GM12878 (cell line): ENCODE results near the gene PIP4K2A. TPM values are rescaled to one million over a fixed set of nuclear protein-coding genes. Genes with fewer than 3 reads are reported as not detected.

Source experiments
- ASH2L ChIP-seq: fragments of 300-600, 200-600 bp; sonication (generic); IDR thresholded peaks from 2 replicates; pipeline ENCODE4 v1.6.1; 2017; ENCODE audit warnings: low read depth, mild to moderate bottlenecking, borderline replicate concordance
- BRCA1 ChIP-seq: IDR thresholded peaks from 2 replicates; pipeline ENCODE4 v1.6.1; 2011; ENCODE audit warnings: low read depth, low read length, improper control_type of control experiment
- EGR1 ChIP-seq, 2 experiments: IDR thresholded peaks; 1 replicate in 1 of 2; 2 replicates in 1 of 2; pipeline ENCODE4 v1.6.1; 2011 to 2012; ENCODE audit warnings: low read depth in 2 of 2, low read length in 2 of 2, borderline replicate concordance in 1 of 2, mild to moderate bottlenecking in 1 of 2, moderate library complexity in 1 of 2
- GATAD2B ChIP-seq: fragments of 450-650 bp; conservative IDR thresholded peaks from 2 replicates; pipeline ENCODE4 v1.6.1; 2017; ENCODE audit warnings: low read depth, mild to moderate bottlenecking, moderate library complexity
- KDM1A ChIP-seq: fragments of 200-600 bp; sonication (generic); IDR thresholded peaks from 2 replicates; pipeline ENCODE4 v1.6.1; 2016; ENCODE audit warnings: borderline replicate concordance
- LARP7 ChIP-seq: fragments of 450-650 bp; IDR thresholded peaks from 2 replicates; pipeline ENCODE4 v1.6.1; 2017; ENCODE audit warnings: mild to moderate bottlenecking
- MYB ChIP-seq: fragments of 150-350 bp; IDR thresholded peaks from 2 replicates; pipeline ENCODE4 v1.6.1; 2014; ENCODE audit warnings: mild to moderate bottlenecking, low read depth, low read length, borderline replicate concordance
- MYC ChIP-seq: IDR thresholded peaks from 2 replicates; pipeline ENCODE4 v1.6.1; 2011; ENCODE audit warnings: mild to moderate bottlenecking, low read length, moderate library complexity, inconsistent platforms; ENCODE audit not compliant: insufficient read depth, insufficient replicate concordance, insufficient read length, severe bottlenecking
- NFIC ChIP-seq: IDR thresholded peaks from 2 replicates; pipeline ENCODE4 v1.6.1; 2012; ENCODE audit warnings: low read depth, mild to moderate bottlenecking, inconsistent platforms, low read length, moderate library complexity
- NR2F1 ChIP-seq: fragments of 450-650 bp; conservative IDR thresholded peaks from 2 replicates; pipeline ENCODE4 v1.6.1; 2017; ENCODE audit warnings: mild to moderate bottlenecking
- PAX8 ChIP-seq: fragments of 450-650 bp; IDR thresholded peaks from 2 replicates; pipeline ENCODE4 v1.6.1; 2017; ENCODE audit warnings: mild to moderate bottlenecking, moderate library complexity
- PML ChIP-seq: IDR thresholded peaks from 2 replicates; pipeline ENCODE4 v1.6.1; 2012; ENCODE audit warnings: low read length, inconsistent platforms
- POU2F2 ChIP-seq: IDR thresholded peaks from 3 replicates; pipeline ENCODE4 v1.6.1; 2011; ENCODE audit warnings: low read depth, mild to moderate bottlenecking, low read length, borderline replicate concordance
- RAD51 ChIP-seq: fragments of 450-650 bp; IDR thresholded peaks from 2 replicates; pipeline ENCODE4 v1.6.1; 2016; ENCODE audit warnings: moderate library complexity, mild to moderate bottlenecking, inconsistent platforms
- RB1 ChIP-seq: fragments of 450-650 bp; formaldehyde crosslinking; IDR thresholded peaks from 2 replicates; pipeline ENCODE4 v1.6.1; 2017; ENCODE audit warnings: mild to moderate bottlenecking, borderline replicate concordance
- SKIL ChIP-seq: fragments of 450-650 bp; IDR thresholded peaks from 2 replicates; pipeline ENCODE4 v1.6.1; 2017; ENCODE audit warnings: mild to moderate bottlenecking, low read depth, inconsistent platforms; ENCODE audit not compliant: poor library complexity, severe bottlenecking
- SMAD5 ChIP-seq: IDR thresholded peaks from 2 replicates; pipeline ENCODE4 v1.6.1; 2016; ENCODE audit warnings: antibody characterized with exemption, low read depth
- SRF ChIP-seq, 2 experiments: IDR thresholded peaks; 2 replicates each; pipeline ENCODE4 v1.6.1; 2011; ENCODE audit warnings: low read depth in 2 of 2, low read length in 2 of 2, mild to moderate bottlenecking in 1 of 2, moderate library complexity in 1 of 2
- STAT3 ChIP-seq: IDR thresholded peaks from 2 replicates; pipeline ENCODE4 v1.6.1; 2011; ENCODE audit warnings: low read depth, low read length, improper control_type of control experiment
- TARDBP ChIP-seq: IDR thresholded peaks from 2 replicates; pipeline ENCODE4 v1.6.1; 2016; ENCODE audit warnings: borderline replicate concordance
- TCF12 ChIP-seq: IDR thresholded peaks from 2 replicates; pipeline ENCODE4 v1.6.1; 2011; ENCODE audit warnings: low read depth, mild to moderate bottlenecking, low read length
- YBX1 ChIP-seq: fragments of 450-650 bp; IDR thresholded peaks from 2 replicates; pipeline ENCODE4 v1.6.1; 2016; ENCODE audit warnings: antibody characterized with exemption
- YY1 ChIP-seq: IDR thresholded peaks from 2 replicates; pipeline ENCODE4 v1.6.1; 2011; ENCODE audit warnings: low read depth, mild to moderate bottlenecking, low read length
- ZNF384 ChIP-seq: IDR thresholded peaks from 2 replicates; pipeline ENCODE4 v1.6.1; 2012; ENCODE audit warnings: low read depth, mild to moderate bottlenecking, low read length, improper control_type of control experiment, borderline replicate concordance
- ZNF592 ChIP-seq: fragments of 450-650 bp; IDR thresholded peaks from 2 replicates; pipeline ENCODE4 v1.6.1; 2017; ENCODE audit warnings: mild to moderate bottlenecking, moderate library complexity
- polyA plus RNA-seq, 11 experiments: library from polyadenylated mRNA; depleted of rRNA in 4 of 11; unstranded in 6 of 11; stranded (reverse) in 5 of 11; fragments of >200 nt; fragmentation: Nextera tagmentation in 4 of 11; fragmentation: Illumina TruSeq in 1 of 11; extraction: Ambion mirVana in 4 of 11; extraction: Trizol in 1 of 11; gene quantifications; 1 replicate in 1 of 11; 2 replicates in 10 of 11; pipeline versions ENCODE4 v1.2.1 to v1.2.3, GENCODE V29; 2011 to 2016; ENCODE audit warnings: inconsistent platforms in 2 of 11, missing spikeins in 2 of 11, low read depth in 1 of 11
- total RNA-seq, 4 experiments: library from RNA; depleted of rRNA in 3 of 4; stranded (reverse); fragments of >200 nt in 3 of 4; fragmentation: Illumina TruSeq in 1 of 4; extraction: Trizol in 1 of 4; gene quantifications; 2 replicates each; pipeline versions ENCODE4 v1.2.1 to v1.2.3, GENCODE V29; 2013 to 2021

PIP4K2A gene
- total and polyA plus RNA-seq, 10 of the 15 experiments (the other 5 are each of a cell fraction or from before 2014, with no cell fraction given) = 54.3 to 139 (median 84.4) TPM

GRCh38 chr10:22723343-22723779 lies 9.0 kb upstream of the PIP4K2A start (continued):
- TF ChIP-seq SRF (IDR thresholded peaks at IDR 0.05; ENCODE audit: low read depth in 2 of 2, low read length in 2 of 2) (peak in 1 of 2 experiments; percentile 84; a peak in 2 of 4 replicates), TARDBP (no peak), KDM1A (no peak), BRCA1 (no peak), YBX1 (no peak), RAD51 (peak; percentile 66; the same call in 1 of the 2 replicates), POU2F2 (peak; percentile 87; the same call in 2 of the 3 replicates), SKIL (peak; percentile 58), TCF12 (peak; percentile 82), PAX8 (no peak), NFIC (peak; percentile 93), ZNF384 (no peak; the same call in 1 of the 2 replicates), SMAD5 (no peak), RB1 (0 out of 2 replicates have a peak, but pooled peaks have one; percentile 24), ASH2L (no peak), GATAD2B (peak; percentile 93), EGR1 (IDR thresholded peaks at IDR 0.05; ENCODE audit: borderline replicate concordance in 1 of 2, low read depth in 2 of 2, low read length in 2 of 2) (0 out of 3 replicates have a peak, but pooled peaks of 1 of the 2 experiments have one; percentile 51), LARP7 (no peak), MYC (no peak), NR2F1 (peak; percentile 83), STAT3 (0 out of 2 replicates have a peak, but pooled peaks have one; percentile 59), PML (no peak), YY1 (peak; percentile 21; the same call in 1 of the 2 replicates), ZNF592 (no peak), MYB (no peak)
